ENCODE data around the gene BDH2.

GRCh38 chr4:103086551-103086950, 13.1 kb downstream of the BDH2 start:
- no peak for TF ChIP-seq CTCF (IDR thresholded peaks at IDR 0.05)
- TF ChIP-seq POLR2A (IDR thresholded peaks at IDR 0.05): no peak
- TF ChIP-seq POLR2AphosphoS5 (IDR thresholded peaks at IDR 0.05): no peak

Measured in stomach (tissue), 4 donors.